Smooth muscle cell (in vitro differentiated cells): ENCODE measurements around the gene ESR2. TPM values are rescaled to one million over a fixed set of nuclear protein-coding genes. Genes with fewer than 3 reads are reported as not detected.

Experiments
- DNase-seq: peaks from one replicate; lab custom pipeline; 2025; ENCODE audit not compliant: unreplicated experiment; lab: John Stamatoyannopoulos, UW
- H2AFZ ChIP-seq: fragments of 200-600 bp; sonication (generic); 2 replicates; pipeline ENCODE4 v1.6.0; 2016; ENCODE audit warnings: antibody characterized with exemption, low read depth, mild to moderate bottlenecking
- H3F3A ChIP-seq: fragments of 200-600 bp; sonication (generic); 2 replicates; pipeline ENCODE4 v1.6.0; 2017; ENCODE audit warnings: antibody characterized with exemption, low read depth
- H3K27ac ChIP-seq: fragments of 200-600 bp; sonication (generic); 2 replicates; pipeline ENCODE4 v1.5.1; 2016; ENCODE audit warnings: low read depth, mild to moderate bottlenecking
- H3K27me3 ChIP-seq: fragments of 200-600 bp; sonication (generic); 2 replicates; pipeline ENCODE4 v1.6.1; 2016; ENCODE audit warnings: low read depth, mild to moderate bottlenecking
- H3K36me3 ChIP-seq: fragments of 200-600 bp; sonication (generic); 2 replicates; pipeline ENCODE4 v1.5.1; 2016; ENCODE audit warnings: low read depth
- H3K4me1 ChIP-seq: fragments of 200-600 bp; sonication (generic); 2 replicates; pipeline ENCODE4 v1.5.1; 2016; ENCODE audit warnings: low read depth
- H3K4me2 ChIP-seq: fragments of 200-600 bp; sonication (generic); 2 replicates; pipeline ENCODE4 v1.6.0; 2016; ENCODE audit warnings: mild to moderate bottlenecking
- H3K4me3 ChIP-seq: fragments of 200-600 bp; sonication (generic); 2 replicates; pipeline ENCODE4 v1.5.1; 2016; ENCODE audit warnings: mild to moderate bottlenecking
- H3K79me2 ChIP-seq: fragments of 200-600 bp; sonication (generic); 2 replicates; pipeline ENCODE4 v1.6.0; 2016; ENCODE audit warnings: low read depth, mild to moderate bottlenecking
- H3K9ac ChIP-seq: fragments of 200-600 bp; sonication (generic); 2 replicates; pipeline ENCODE4 v1.6.0; 2016; ENCODE audit warnings: low read depth
- H3K9me3 ChIP-seq: fragments of 200-600 bp; sonication (generic); replicated peaks from 2 replicates; pipeline ENCODE4 v1.5.1; 2016; ENCODE audit warnings: low read depth
- H4K20me1 ChIP-seq: fragments of 200-600 bp; sonication (generic); 2 replicates; pipeline ENCODE4 v1.6.0; 2016; ENCODE audit warnings: low read depth
- CTCF ChIP-seq: fragments of 200-600 bp; sonication (generic); IDR thresholded peaks from 2 replicates; pipeline ENCODE4 v1.5.1; 2017; ENCODE audit warnings: borderline replicate concordance, mild to moderate bottlenecking, antibody characterized with exemption; ENCODE audit not compliant: insufficient read depth, poor library complexity, severe bottlenecking
- WGBS: methylation state at CpG from one replicate; pipeline ENCODE4 v1.1.7; 2016; ENCODE audit warnings: low lambda C conversion rate; 5-methylcytosine and 5-hydroxymethylcytosine counted together
- polyA plus RNA-seq: library from polyadenylated mRNA; unstranded; fragments of >200 nt; fragmentation: Nextera tagmentation; extraction: Ambion mirVana; gene quantifications from 2 replicates; pipeline ENCODE4 v1.2.1, GENCODE V29; 2016
- total RNA-seq: library from RNA; depleted of rRNA; stranded (reverse); fragments of >200 nt; gene quantifications from 2 replicates; pipeline ENCODE4 v1.2.3, GENCODE V29; 2014

ESR2 gene
- total and polyA plus RNA-seq, 2 experiments from 2014 or later: not detected

GRCh38 chr14:64149921-64150320 lies 144.2 kb downstream of the ESR2 start:
- 88% methylated on average over 8 of the region's 8 CpGs for WGBS
- H3K4me3 ChIP-seq: no peak overlapping the region
- H3K36me3 ChIP-seq: no peaks in the 10 kb centered on the region
- no peak overlapping the region for H3K9ac ChIP-seq
- H3K4me2 ChIP-seq: no peak overlapping the region
- no peaks in the 10 kb centered on the region for H3K27me3 ChIP-seq
- no peak overlapping the region for H2AFZ ChIP-seq
- H3K79me2 ChIP-seq: no peaks in the 10 kb centered on the region
- no peaks in the 10 kb centered on the region for H3K9me3 ChIP-seq
- no peak for DNase-seq
- H3K27ac ChIP-seq: no peak overlapping the region
- peaks cover 12% of the 10 kb centered on the region for H3F3A ChIP-seq
- TF ChIP-seq CTCF: no peak
- H4K20me1 ChIP-seq: no peaks in the 10 kb centered on the region
- H3K4me1 ChIP-seq: no peaks in the 10 kb centered on the region

- H3K36me3 ChIP-seq: no peaks in the 10 kb centered on the region
- H3K4me1 ChIP-seq: no peaks in the 10 kb centered on the region
- WGBS: 43% methylated on average over 7 of the region's 7 CpGs
- H3K9me3 ChIP-seq: no peaks in the 10 kb centered on the region
- no peak overlapping the region for H3K9ac ChIP-seq
- no peaks in the 10 kb centered on the region for H3K27me3 ChIP-seq
- H3K27ac ChIP-seq: peak overlapping the region; percentile 56
- H4K20me1 ChIP-seq: no peaks in the 10 kb centered on the region
- no peak for TF ChIP-seq CTCF
- no peak overlapping the region for H3K4me3 ChIP-seq
- peaks cover 12% of the 10 kb centered on the region for H3F3A ChIP-seq
- DNase-seq: peak; percentile 6
- no peaks in the 10 kb centered on the region for H3K79me2 ChIP-seq
- H3K4me2 ChIP-seq: peak overlapping the region; percentile 44
- H2AFZ ChIP-seq: no peak overlapping the region
Measured at GRCh38 chr14:64147126-64147790, 146.9 kb downstream of the ESR2 start.

GRCh38 chr14:64137657-64138290 lies 156.4 kb downstream of the ESR2 start:
- no peak overlapping the region for H3K27ac ChIP-seq
- H3K36me3 ChIP-seq: no peaks in the 10 kb centered on the region
- no peaks in the 10 kb centered on the region for H3K4me1 ChIP-seq
- H3K27me3 ChIP-seq: no peaks in the 10 kb centered on the region
- no peaks in the 10 kb centered on the region for H3K79me2 ChIP-seq
- no peak for DNase-seq
- no peaks in the 10 kb centered on the region for H3F3A ChIP-seq
- no peak overlapping the region for H2AFZ ChIP-seq
- H3K4me2 ChIP-seq: no peak overlapping the region
- 78% methylated on average over 9 of the region's 9 CpGs for WGBS
- H3K9me3 ChIP-seq: no peaks in the 10 kb centered on the region
- peak; percentile 14 for TF ChIP-seq CTCF
- H4K20me1 ChIP-seq: no peaks in the 10 kb centered on the region
- no peak overlapping the region for H3K4me3 ChIP-seq
- H3K9ac ChIP-seq: no peak overlapping the region
